ENCODE measurements around the gene DUSP3.

Gene DUSP3

DNA sequence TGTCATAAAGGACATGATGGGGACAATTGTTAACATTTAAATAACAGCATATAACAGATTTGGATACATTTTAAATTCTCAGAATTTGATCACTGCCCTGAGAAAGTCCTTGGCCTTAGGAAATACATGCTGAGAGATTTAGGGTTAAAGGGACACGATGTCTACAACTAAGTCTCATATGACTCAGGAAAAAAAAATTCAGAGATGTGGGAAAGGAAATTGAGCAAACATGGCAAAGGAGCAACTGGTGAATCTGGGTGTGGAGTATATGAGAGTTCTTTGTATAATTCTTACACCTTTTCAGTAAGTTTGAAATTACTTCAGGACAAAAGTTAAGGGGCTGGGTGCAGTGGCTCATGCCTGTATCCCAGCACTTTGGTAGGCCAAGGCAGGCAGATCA is 35.9 kb upstream of the DUSP3 start:
- no peak overlapping the region for H3K27ac ChIP-seq (replicated peaks)
- TF ChIP-seq, protein P1, sequence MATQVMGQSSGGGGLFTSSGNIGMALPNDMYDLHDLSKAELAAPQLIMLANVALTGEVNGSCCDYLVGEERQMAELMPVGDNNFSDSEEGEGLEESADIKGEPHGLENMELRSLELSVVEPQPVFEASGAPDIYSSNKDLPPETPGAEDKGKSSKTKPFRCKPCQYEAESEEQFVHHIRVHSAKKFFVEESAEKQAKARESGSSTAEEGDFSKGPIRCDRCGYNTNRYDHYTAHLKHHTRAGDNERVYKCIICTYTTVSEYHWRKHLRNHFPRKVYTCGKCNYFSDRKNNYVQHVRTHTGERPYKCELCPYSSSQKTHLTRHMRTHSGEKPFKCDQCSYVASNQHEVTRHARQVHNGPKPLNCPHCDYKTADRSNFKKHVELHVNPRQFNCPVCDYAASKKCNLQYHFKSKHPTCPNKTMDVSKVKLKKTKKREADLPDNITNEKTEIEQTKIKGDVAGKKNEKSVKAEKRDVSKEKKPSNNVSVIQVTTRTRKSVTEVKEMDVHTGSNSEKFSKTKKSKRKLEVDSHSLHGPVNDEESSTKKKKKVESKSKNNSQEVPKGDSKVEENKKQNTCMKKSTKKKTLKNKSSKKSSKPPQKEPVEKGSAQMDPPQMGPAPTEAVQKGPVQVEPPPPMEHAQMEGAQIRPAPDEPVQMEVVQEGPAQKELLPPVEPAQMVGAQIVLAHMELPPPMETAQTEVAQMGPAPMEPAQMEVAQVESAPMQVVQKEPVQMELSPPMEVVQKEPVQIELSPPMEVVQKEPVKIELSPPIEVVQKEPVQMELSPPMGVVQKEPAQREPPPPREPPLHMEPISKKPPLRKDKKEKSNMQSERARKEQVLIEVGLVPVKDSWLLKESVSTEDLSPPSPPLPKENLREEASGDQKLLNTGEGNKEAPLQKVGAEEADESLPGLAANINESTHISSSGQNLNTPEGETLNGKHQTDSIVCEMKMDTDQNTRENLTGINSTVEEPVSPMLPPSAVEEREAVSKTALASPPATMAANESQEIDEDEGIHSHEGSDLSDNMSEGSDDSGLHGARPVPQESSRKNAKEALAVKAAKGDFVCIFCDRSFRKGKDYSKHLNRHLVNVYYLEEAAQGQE (IDR thresholded peaks at IDR 0.05; ENCODE audit: insufficient replicate concordance, low read depth), result no peak
- TF ChIP-seq SPI1 (IDR thresholded peaks at IDR 0.05; ENCODE audit: borderline replicate concordance, low read depth), result no peak
- no peak for TF ChIP-seq CTCF (IDR thresholded peaks at IDR 0.05; ENCODE audit: insufficient read depth, low read length)
- H3K27me3 ChIP-seq (ENCODE audit: insufficient read depth, poor library complexity, severe bottlenecking), result no peaks in the 10 kb centered on the region
- H3K4me3 ChIP-seq (replicated peaks; ENCODE audit: insufficient read depth, low read length), result no peak overlapping the region
- no peak for DNase-seq (ENCODE audit: low read depth in 1 of 2, low spot score in 1 of 2)

DNA sequence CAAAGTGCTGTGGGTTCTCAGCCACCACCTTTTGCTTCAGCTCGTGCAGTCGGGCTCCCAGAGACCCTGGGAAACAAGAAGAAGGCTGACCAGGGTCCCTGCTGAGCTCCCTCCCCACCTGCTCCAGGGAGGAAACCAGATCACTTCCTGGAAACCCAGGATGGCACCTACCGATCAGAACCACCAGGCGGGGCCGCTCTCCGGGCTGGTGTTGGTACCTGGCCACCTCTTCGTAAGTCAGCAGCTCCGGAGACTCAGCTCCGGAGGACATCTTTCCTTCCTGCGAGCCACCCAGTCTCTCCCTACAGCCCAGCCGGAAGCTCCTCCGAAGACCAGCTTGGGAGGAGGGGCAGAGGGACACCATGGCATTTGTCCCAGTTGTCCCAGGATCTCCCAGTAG is 35.2 kb upstream of the DUSP3 start:
- Histone ChIP-seq H3K4me3 (replicated peaks; ENCODE audit: insufficient read depth, low read length) (no peak overlapping the region), H3K27me3 (ENCODE audit: insufficient read depth, poor library complexity, severe bottlenecking) (no peaks in the 10 kb centered on the region), H3K27ac (replicated peaks) (no peak overlapping the region)
- DNase-seq (ENCODE audit: low read depth in 1 of 2, low spot score in 1 of 2), result no peak
- TF ChIP-seq CTCF (IDR thresholded peaks at IDR 0.05; ENCODE audit: insufficient read depth, low read length) (no peak), POLR2AphosphoS5 (IDR thresholded peaks at IDR 0.05; ENCODE audit: low read depth) (no peak), GABPA (IDR thresholded peaks at IDR 0.05; ENCODE audit: low read depth) (no peak), SPI1 (IDR thresholded peaks at IDR 0.05; ENCODE audit: borderline replicate concordance, low read depth) (no peak)
- TF ChIP-seq, protein P1 (IDR thresholded peaks at IDR 0.05; ENCODE audit: insufficient replicate concordance, low read depth), result no peak

- TF ChIP-seq SPI1 (IDR thresholded peaks at IDR 0.05; ENCODE audit: borderline replicate concordance, low read depth), result no peak
- Histone ChIP-seq H3K4me3 (replicated peaks; ENCODE audit: insufficient read depth, low read length) (no peak overlapping the region), H3K27me3 (ENCODE audit: insufficient read depth, poor library complexity, severe bottlenecking) (no peaks in the 10 kb centered on the region), H3K27ac (replicated peaks) (no peak overlapping the region)
- no peak for DNase-seq (ENCODE audit: low read depth in 1 of 2, low spot score in 1 of 2)
Measured at GRCh38 chr17:43813386-43813785, 34.6 kb upstream of the DUSP3 start.

DNA sequence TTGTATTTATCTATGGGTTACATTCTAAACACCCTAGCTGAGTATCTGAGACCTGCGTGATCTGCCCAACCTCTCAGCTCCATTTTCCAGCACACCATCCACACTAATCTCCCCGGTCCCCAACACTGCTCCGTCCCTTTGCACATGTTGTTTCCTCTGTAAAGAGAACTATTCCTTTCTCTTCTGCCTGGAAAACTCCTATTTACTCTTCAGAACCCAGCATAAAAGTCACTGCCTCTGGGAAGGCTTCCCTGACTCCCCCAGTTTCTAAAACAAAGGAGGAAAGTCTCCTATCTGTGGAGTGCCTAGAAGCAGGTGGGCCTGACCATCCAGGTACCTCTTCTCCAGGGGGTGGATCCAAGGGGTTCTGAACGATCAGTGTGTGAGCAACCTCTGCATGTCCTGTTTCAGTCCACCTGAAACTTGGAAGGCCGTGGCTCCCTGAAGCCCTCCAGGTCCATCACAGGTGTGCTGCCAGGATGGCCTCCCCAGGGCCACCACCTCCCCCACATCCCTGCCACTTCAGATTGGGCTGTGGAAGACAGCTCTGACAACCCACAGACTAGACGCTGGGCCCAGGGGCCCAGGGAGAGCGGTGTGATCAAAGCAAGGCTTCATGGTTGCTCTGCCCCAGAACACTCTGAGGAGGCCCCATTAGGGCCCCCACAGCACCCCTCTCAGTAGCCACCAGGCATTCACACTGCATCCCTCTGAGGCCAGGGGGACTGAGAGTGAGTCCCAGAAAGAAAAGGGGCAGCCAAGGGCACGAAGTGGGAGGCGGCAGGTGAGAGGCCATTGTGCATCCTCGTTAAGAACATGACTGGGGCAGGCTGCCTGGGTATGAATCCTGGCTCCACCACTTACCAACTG is 33.9 kb upstream of the DUSP3 start:
- H3K27ac ChIP-seq (replicated peaks), result no peak overlapping the region
- H3K27me3 ChIP-seq (ENCODE audit: insufficient read depth, poor library complexity, severe bottlenecking), result no peaks in the 10 kb centered on the region
- no peak for DNase-seq (ENCODE audit: low read depth in 1 of 2, low spot score in 1 of 2)
- TF ChIP-seq POLR2AphosphoS5 (IDR thresholded peaks at IDR 0.05; ENCODE audit: low read depth) (no peak), SPI1 (IDR thresholded peaks at IDR 0.05; ENCODE audit: borderline replicate concordance, low read depth) (no peak), GABPA (IDR thresholded peaks at IDR 0.05; ENCODE audit: low read depth) (no peak), CTCF (IDR thresholded peaks at IDR 0.05; ENCODE audit: insufficient read depth, low read length) (no peak)
- TF ChIP-seq, protein P1 (IDR thresholded peaks at IDR 0.05; ENCODE audit: insufficient replicate concordance, low read depth), result no peak
- H3K4me3 ChIP-seq (replicated peaks; ENCODE audit: insufficient read depth, low read length), result no peak overlapping the region

All from HL-60 (cell line).